ENCODE data around the gene NUP153. TPM values are rescaled to one million over a fixed set of nuclear protein-coding genes. Genes with fewer than 3 reads are reported as not detected.

The NUP153 gene
- total RNA-seq, 1 experiment from 2014 or later, result 104 TPM

GRCh38 chr6:17688481-17688880 is 18.2 kb downstream of the NUP153 start:
- H3K9me3 ChIP-seq (ENCODE audit: low read depth, low read length, poor library complexity, severe bottlenecking), result no peaks in the 10 kb centered on the region
- intact Hi-C loops (cut with micrococcal nuclease; ENCODE audit: unreplicated experiment), result no loop called here
- CTCF ChIA-PET, result no interaction called here
- H3K27me3 ChIP-seq (replicated peaks; ENCODE audit: insufficient read depth, low read depth, low read length, poor library complexity), result no peaks in the 10 kb centered on the region
- POLR2A ChIA-PET (ENCODE audit: low non-redundant PET), result no interaction called here
- no peak overlapping the region for H3K4me3 ChIP-seq (ENCODE audit: low read depth, low read length, poor library complexity, severe bottlenecking)
- TF ChIP-seq CTCF (conservative IDR thresholded peaks at IDR 0.05; ENCODE audit: low read depth, low read length) (no peak), EZH2 (IDR thresholded peaks at IDR 0.05; ENCODE audit: borderline replicate concordance, low read depth, low read length, poor library complexity, severe bottlenecking) (no peak)
- H3K36me3 ChIP-seq (ENCODE audit: insufficient read depth, low read length, poor library complexity, severe bottlenecking), result peaks cover 34% of the 10 kb centered on the region
- no peak overlapping the region for H3K27ac ChIP-seq (ENCODE audit: low read depth, low read length, poor library complexity, severe bottlenecking)
- peaks cover 5% of the 10 kb centered on the region for H3K4me1 ChIP-seq (ENCODE audit: insufficient read depth, low read length, poor library complexity, severe bottlenecking)
- DNase-seq (ENCODE audit: low spot score), result no peak
- no TSS peak for BruUV-seq (replicated peaks)

DNA sequence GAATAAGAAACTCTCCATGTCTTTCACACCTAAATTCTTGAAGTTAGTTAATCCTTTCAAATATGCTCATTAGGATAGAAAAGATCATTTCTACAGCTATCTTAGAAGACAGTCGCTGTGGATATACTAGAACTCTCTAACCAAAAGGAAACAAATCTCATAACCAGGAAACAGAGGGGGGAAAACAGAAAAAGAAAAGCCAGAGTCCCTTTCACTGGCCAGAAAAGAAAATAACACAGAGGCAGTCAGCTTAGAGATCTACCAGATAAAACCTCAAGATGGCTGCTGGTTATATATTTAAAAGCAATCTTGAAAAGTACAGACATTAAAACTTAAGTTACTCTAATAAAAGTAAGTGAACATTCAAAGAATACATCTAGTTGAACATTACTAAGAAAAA is 19.6 kb downstream of the NUP153 start:
- DNase-seq (ENCODE audit: low spot score), result no peak
- no peak for TF ChIP-seq EZH2 (IDR thresholded peaks at IDR 0.05; ENCODE audit: borderline replicate concordance, low read depth, low read length, poor library complexity, severe bottlenecking)
- TF ChIP-seq CTCF (conservative IDR thresholded peaks at IDR 0.05; ENCODE audit: low read depth, low read length), result no peak
- H3K36me3 ChIP-seq (ENCODE audit: insufficient read depth, low read length, poor library complexity, severe bottlenecking), result peaks cover 46% of the 10 kb centered on the region
- TSS peak; percentile 11 for BruUV-seq (replicated peaks)
- H3K27ac ChIP-seq (ENCODE audit: low read depth, low read length, poor library complexity, severe bottlenecking), result no peak overlapping the region
- no peaks in the 10 kb centered on the region for H3K4me1 ChIP-seq (ENCODE audit: insufficient read depth, low read length, poor library complexity, severe bottlenecking)
- H3K9me3 ChIP-seq (ENCODE audit: low read depth, low read length, poor library complexity, severe bottlenecking), result no peaks in the 10 kb centered on the region
- intact Hi-C loops (cut with micrococcal nuclease; ENCODE audit: unreplicated experiment), result no loop called here
- POLR2A ChIA-PET (ENCODE audit: low non-redundant PET), result no interaction called here
- CTCF ChIA-PET, result no interaction called here
- no peaks in the 10 kb centered on the region for H3K27me3 ChIP-seq (replicated peaks; ENCODE audit: insufficient read depth, low read depth, low read length, poor library complexity)
- H3K4me3 ChIP-seq (ENCODE audit: low read depth, low read length, poor library complexity, severe bottlenecking), result no peak overlapping the region

DNA sequence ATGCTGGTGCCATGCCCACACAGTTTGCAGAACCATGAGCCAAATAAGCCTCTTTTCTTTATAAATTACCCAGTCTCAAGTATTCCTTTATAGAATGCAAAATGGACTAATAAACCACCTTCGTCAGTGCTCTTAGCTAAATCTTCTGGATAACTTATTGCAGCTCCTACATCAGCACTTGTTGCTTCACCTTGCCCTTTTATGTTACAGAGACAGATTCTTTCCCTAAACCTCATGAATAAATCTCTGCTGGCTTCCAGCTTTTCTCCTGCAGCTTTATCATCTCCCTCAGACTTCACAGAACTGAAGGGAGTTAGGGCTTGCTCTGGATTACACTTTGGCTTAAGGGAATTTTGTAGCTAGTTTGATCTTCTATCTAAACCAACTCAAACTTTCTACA is 22.6 kb downstream of the NUP153 start:
- TSS peak; percentile 3 for BruUV-seq (replicated peaks)
- TF ChIP-seq EZH2 (IDR thresholded peaks at IDR 0.05; ENCODE audit: borderline replicate concordance, low read depth, low read length, poor library complexity, severe bottlenecking), result no peak
- TF ChIP-seq CTCF (conservative IDR thresholded peaks at IDR 0.05; ENCODE audit: low read depth, low read length), result no peak
- H3K36me3 ChIP-seq (ENCODE audit: insufficient read depth, low read length, poor library complexity, severe bottlenecking), result peaks cover 67% of the 10 kb centered on the region
- H3K27ac ChIP-seq (ENCODE audit: low read depth, low read length, poor library complexity, severe bottlenecking), result no peak overlapping the region
- ChIA-PET CTCF (no interaction called here), POLR2A (ENCODE audit: low non-redundant PET) (no interaction called here)
- no peak overlapping the region for H3K4me3 ChIP-seq (ENCODE audit: low read depth, low read length, poor library complexity, severe bottlenecking)
- H3K9me3 ChIP-seq (ENCODE audit: low read depth, low read length, poor library complexity, severe bottlenecking), result no peaks in the 10 kb centered on the region
- intact Hi-C loops (cut with micrococcal nuclease; ENCODE audit: unreplicated experiment), result no loop called here
- no peak for DNase-seq (ENCODE audit: low spot score)
- no peaks in the 10 kb centered on the region for H3K27me3 ChIP-seq (replicated peaks; ENCODE audit: insufficient read depth, low read depth, low read length, poor library complexity)
- no peaks in the 10 kb centered on the region for H3K4me1 ChIP-seq (ENCODE audit: insufficient read depth, low read length, poor library complexity, severe bottlenecking)

Data from A673 (cell line).